ENCODE measurements around the gene SH3BP5L. TPM values are rescaled to one million over a fixed set of nuclear protein-coding genes. Genes with fewer than 3 reads are reported as not detected.
A peak's percentile ranks its signal among the peaks of the same experiment; 100 is the strongest.

Gene SH3BP5L
- total RNA-seq, result 10 to 100 TPM; 27.2 to 31.0 (median 29.3) TPM
- long read RNA-seq, donor 1, partial matches to known transcripts, result 2 of 6 reads
- long read RNA-seq, donor 1, other reads (novel, unspliced or antisense), result 2 of 6 reads
- long read RNA-seq, donor 2, partial matches to known transcripts, result 1 of 1 reads
- long read RNA-seq, donor 2, other reads (novel, unspliced or antisense), result 0 of 1 reads

DNA sequence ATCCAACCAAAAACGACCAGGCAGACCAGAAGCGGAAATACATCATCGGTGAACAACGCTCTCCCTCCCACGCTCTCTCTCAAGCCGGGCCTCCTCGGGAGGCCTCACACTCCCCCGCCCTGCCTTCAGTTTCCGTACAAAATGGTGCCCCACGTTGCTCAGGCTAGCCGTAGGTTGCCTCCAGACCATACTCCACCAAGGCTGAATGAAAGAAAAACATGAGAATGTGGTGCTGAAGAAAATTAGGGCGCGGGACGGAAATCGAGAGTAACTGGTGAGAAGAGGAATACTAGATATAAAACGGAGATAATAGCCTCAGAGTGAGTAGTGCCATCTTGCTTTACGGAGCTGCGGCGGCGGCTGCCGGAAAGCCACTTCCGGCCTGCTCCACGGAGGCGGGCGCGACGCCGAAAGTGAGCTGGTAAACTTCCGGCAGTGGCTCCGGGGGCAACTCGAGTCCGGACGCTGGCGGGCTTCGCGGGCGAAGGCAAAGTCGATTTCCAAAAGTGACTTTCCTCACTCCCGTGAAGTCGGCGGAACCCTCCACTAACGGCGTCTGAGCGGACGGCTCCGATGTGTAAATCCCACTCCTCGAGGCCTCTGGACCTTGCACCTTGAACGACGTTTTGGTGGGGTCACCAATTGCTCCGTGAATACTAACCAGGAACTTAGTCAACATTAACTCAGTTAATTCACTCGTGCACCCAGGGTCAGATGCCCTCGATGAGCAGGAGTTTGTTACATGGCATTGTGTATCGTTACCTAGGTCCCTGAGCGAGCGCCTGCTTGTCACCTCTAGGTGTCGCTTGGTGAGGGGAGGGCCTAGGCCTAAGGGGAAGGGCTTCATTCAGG lies at the start of gene SH3BP5L:
Gene SH3BP5L, minus strand, starts transcription at position 7 of the 852 bp plus-strand sequence. CDS start 980 bp downstream, outside the sequence.
- Histone ChIP-seq H3K36me3 (ENCODE audit: low read depth) (peaks cover 6% of the 10 kb centered on the region), H3K9me3 (no peaks in the 10 kb centered on the region), H3K4me3 (peak within 1 kb of the TSS; percentile 58), H3K4me1 (ENCODE audit: low read depth) (peaks cover 36% of the 10 kb centered on the region)
- TF ChIP-seq, protein P1, sequence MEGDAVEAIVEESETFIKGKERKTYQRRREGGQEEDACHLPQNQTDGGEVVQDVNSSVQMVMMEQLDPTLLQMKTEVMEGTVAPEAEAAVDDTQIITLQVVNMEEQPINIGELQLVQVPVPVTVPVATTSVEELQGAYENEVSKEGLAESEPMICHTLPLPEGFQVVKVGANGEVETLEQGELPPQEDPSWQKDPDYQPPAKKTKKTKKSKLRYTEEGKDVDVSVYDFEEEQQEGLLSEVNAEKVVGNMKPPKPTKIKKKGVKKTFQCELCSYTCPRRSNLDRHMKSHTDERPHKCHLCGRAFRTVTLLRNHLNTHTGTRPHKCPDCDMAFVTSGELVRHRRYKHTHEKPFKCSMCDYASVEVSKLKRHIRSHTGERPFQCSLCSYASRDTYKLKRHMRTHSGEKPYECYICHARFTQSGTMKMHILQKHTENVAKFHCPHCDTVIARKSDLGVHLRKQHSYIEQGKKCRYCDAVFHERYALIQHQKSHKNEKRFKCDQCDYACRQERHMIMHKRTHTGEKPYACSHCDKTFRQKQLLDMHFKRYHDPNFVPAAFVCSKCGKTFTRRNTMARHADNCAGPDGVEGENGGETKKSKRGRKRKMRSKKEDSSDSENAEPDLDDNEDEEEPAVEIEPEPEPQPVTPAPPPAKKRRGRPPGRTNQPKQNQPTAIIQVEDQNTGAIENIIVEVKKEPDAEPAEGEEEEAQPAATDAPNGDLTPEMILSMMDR (IDR thresholded peaks at IDR 0.05), result peak; percentile 64
- DNase-seq, result peak; percentile 93 to 95 (median 93)
- ATAC-seq, result peak; percentile 95
- intact Hi-C loops (cut with DNase I, micrococcal nuclease), result no loop called here

DNA sequence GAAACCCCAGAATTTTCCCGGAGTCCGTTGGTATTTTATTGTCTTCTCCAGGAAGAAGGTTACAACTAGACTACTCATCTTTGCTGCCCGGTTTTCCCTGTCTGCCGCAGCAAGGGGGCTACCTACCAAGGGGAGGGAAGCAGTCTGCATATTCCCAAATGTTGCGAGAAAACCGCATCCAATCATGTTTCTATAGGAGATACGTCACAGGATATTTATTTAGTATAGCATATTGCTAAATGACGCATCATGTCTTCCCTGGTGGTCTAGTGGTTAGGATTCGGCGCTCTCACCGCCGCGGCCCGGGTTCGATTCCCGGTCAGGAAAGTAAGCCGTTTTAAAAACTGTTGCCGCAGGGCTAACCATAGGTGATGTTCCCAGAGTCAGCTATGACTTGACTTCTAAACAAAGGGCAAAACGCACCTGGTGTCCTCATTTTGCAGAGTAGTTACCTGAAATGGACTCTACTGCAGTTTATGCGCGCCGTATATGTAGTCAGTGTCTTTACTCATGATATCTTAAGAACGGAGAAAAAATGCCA lies 48.3 kb upstream of the SH3BP5L start:
- ATAC-seq (peak; percentile 79), DNase-seq (peak; percentile 81 to 90 (median 86))
- Histone ChIP-seq H3K4me1 (ENCODE audit: low read depth) (peaks cover 5% of the 10 kb centered on the region), H3K4me3 (peak overlapping the region; percentile 42), H3K9me3 (no peaks in the 10 kb centered on the region), H3K36me3 (ENCODE audit: low read depth) (no peaks in the 10 kb centered on the region)
- TF ChIP-seq, protein P1 (IDR thresholded peaks at IDR 0.05), result no peak
- intact Hi-C loops (cut with DNase I, micrococcal nuclease), result no loop called here

DNA sequence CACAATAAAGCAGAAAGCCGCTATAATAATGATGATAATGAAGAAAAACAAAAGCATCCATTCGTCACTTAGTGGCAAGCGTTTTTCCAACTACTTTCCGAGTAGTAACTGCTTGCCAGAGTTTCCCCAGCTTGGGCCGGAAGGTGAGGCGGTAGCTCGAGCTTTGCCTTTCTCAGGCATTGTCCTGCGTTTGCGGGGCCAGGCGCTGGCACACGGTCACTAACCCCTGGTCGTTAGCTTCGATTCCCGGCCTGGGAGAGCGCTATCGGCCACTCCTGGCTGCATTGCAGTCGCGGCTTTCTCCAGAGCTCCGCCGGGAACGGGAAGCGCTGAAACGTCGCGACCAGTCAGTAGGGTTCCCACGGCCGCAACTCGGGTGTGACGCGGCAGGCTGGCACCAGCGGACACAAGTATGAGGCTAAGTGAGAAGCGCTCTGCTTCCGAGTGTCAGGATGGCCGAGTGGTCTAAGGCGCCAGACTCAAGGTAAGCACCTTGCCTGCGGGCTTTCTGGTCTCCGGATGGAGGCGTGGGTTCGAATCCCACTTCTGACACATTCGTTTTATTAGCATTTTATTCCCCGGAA lies 47.8 kb upstream of the SH3BP5L start:
- Histone ChIP-seq H3K36me3 (ENCODE audit: low read depth) (no peaks in the 10 kb centered on the region), H3K9me3 (no peaks in the 10 kb centered on the region), H3K4me1 (ENCODE audit: low read depth) (peaks cover 5% of the 10 kb centered on the region), H3K4me3 (peak overlapping the region; percentile 42)
- intact Hi-C loops (cut with DNase I, micrococcal nuclease), result no loop called here
- TF ChIP-seq, protein P1 (IDR thresholded peaks at IDR 0.05), result no peak
- peak; percentile 94 to 98 (median 96) for DNase-seq
- ATAC-seq, result peak; percentile 89

DNA sequence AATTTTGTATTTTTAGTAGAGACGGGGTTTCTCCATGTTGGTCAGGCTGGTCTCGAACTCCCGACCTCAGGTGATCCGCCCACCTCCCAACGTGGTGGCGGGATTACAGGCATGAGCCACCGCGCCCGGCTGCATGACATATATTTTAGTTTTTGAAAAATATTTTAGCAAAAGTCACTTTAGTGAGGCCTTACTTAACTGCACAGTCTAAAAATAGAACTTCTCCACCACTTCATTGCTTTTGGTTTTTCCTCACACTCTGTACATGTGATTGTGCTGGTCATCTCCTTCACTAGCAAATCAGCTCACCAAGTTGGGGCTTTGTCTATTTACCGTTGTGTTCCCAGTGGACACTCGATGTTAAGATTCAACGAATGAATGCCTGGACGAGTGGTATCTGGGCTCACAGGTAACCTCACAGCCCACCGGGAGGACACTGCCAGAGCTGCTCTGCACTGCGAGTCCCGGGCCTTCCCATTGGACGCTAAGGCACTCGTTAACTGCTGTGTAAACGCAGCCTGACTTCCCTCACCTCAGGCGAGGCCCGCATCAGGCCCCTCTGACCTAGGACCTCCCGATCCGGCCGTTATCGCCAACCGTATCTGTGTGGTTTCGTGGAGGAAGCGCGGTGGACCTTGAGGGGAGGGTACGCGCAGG lies 47.2 kb upstream of the SH3BP5L start:
- peak; percentile 66 to 79 (median 76) for DNase-seq
- H3K4me3 ChIP-seq, result peak overlapping the region; percentile 42
- peaks cover 5% of the 10 kb centered on the region for H3K4me1 ChIP-seq (ENCODE audit: low read depth)
- no peaks in the 10 kb centered on the region for H3K36me3 ChIP-seq (ENCODE audit: low read depth)
- H3K9me3 ChIP-seq, result no peaks in the 10 kb centered on the region
- intact Hi-C loops (cut with DNase I, micrococcal nuclease), result no loop called here
- TF ChIP-seq, protein P1 (IDR thresholded peaks at IDR 0.05), result no peak
- ATAC-seq, result peak; percentile 71

DNA sequence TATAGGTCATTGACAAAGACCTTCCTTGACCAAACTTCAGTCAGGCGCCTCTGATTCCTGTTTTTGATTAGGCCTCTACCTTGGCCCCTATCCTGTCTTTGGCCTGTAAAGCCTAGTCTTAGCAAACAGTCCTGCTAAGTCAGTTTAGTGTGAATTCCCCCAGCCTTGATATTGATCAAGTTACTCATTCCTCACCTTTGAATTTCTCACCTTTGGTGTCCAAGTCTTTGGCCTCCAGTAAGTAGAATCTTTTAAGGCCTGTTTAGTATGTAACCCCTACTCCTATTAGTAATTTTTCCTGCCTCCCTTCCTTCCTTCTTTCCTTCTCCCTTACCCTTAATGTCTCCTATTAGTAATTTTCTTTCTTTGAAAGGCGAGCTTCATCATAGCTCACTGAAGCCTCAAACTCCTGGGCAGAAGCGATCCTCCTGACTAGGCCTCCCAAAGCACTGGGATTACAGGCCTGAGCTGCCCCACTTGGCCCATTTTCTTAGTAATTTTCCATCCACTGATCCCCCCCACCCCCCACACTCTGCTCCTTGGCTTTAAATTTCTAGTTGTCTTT lies 46.2 kb upstream of the SH3BP5L start:
- Histone ChIP-seq H3K4me1 (ENCODE audit: low read depth) (peaks cover 5% of the 10 kb centered on the region), H3K9me3 (no peaks in the 10 kb centered on the region), H3K4me3 (no peak overlapping the region), H3K36me3 (ENCODE audit: low read depth) (no peaks in the 10 kb centered on the region)
- intact Hi-C loops (cut with DNase I, micrococcal nuclease), result no loop called here
- no peak for DNase-seq
- TF ChIP-seq, protein P1 (IDR thresholded peaks at IDR 0.05), result no peak
- ATAC-seq, result no peak
